Activated T-helper 2 cell treated with anti-CD3 and anti-CD28 coated beads, Interferon-gamma antibody, Interleukin-2, Interleukin-4, amounts not matched to agents 10 μg/mL and 5 μg/mL and 100 μg/mL, durations not matched to agents 14 hours and 24 hours and 36 hours (primary cell): ENCODE results near the gene ITGB6. TPM values are rescaled to one million over a fixed set of nuclear protein-coding genes. Genes with fewer than 3 reads are reported as not detected.

Experiments
- DNase-seq: peaks from one replicate; pipeline ENCODE4 v3.0.0; 2021; ENCODE audit warnings: low spot score
- H3K27ac Mint-ChIP-seq: one replicate; pipeline ENCODE4 v1.8.0; 2021; ENCODE audit warnings: mixed read lengths
- H3K27me3 Mint-ChIP-seq: one replicate; pipeline ENCODE4 v1.8.0; 2021; ENCODE audit warnings: low read depth, mixed read lengths
- H3K36me3 Mint-ChIP-seq: one replicate; pipeline ENCODE4 v1.8.0; 2021; ENCODE audit warnings: low read depth, mixed read lengths
- H3K4me1 Mint-ChIP-seq: one replicate; pipeline ENCODE4 v1.8.0; 2021; ENCODE audit warnings: low read depth, mixed read lengths
- H3K4me3 Mint-ChIP-seq: one replicate; pipeline ENCODE4 v1.8.0; 2021; ENCODE audit warnings: low read depth, mild to moderate bottlenecking, moderate library complexity, mixed read lengths
- H3K9me3 Mint-ChIP-seq: one replicate; pipeline ENCODE4 v1.8.0; 2021; ENCODE audit warnings: mixed read lengths
- intact Hi-C: fragments of 100-400 bp; cut with micrococcal nuclease; formaldehyde crosslinking; loops from one replicate; pipeline ENCODE4 v1.15.1; 2023
- total RNA-seq: library from RNA; stranded (reverse); gene quantifications from 2 replicates; pipeline ENCODE4 v1.2.3, GENCODE V29; 2022

ITGB6 gene
- total RNA-seq, 1 donor from 2014 or later, result not detected

- DNase-seq, result no peak
- peaks cover 30% of the 10 kb centered on the region for H3K4me1 Mint-ChIP-seq
- no peaks in the 10 kb centered on the region for H3K36me3 Mint-ChIP-seq
- H3K4me3 Mint-ChIP-seq, result no peak overlapping the region
- no peak overlapping the region for H3K27ac Mint-ChIP-seq
- H3K27me3 Mint-ChIP-seq, result peaks cover 14% of the 10 kb centered on the region
- no peaks in the 10 kb centered on the region for H3K9me3 Mint-ChIP-seq
- intact Hi-C loops, result loop anchor here (10.0 kb wide), 2 partner anchors 323 to 1727 kb away; partner anchors contain the start of gene LY75
Measured at GRCh38 chr2:160227293-160227915, 27.3 kb upstream of the ITGB6 start.

GRCh38 chr2:160226367-160226766 is 26.3 kb upstream of the ITGB6 start:
- Mint-ChIP-seq H3K4me1 (peaks cover 31% of the 10 kb centered on the region), H3K4me3 (no peak overlapping the region), H3K36me3 (no peaks in the 10 kb centered on the region), H3K27ac (no peak overlapping the region), H3K27me3 (peaks cover 14% of the 10 kb centered on the region), H3K9me3 (no peaks in the 10 kb centered on the region)
- intact Hi-C loops, result loop anchor here (10.0 kb wide), 2 partner anchors 322 to 1728 kb away; partner anchors contain the start of gene LY75
- DNase-seq, result no peak

- H3K4me1 Mint-ChIP-seq, result peaks cover 37% of the 10 kb centered on the region
- intact Hi-C loops, result loop anchor here (2.0 to 10.0 kb wide), 4 partner anchors 17 to 1729 kb away; partner anchors contain the start of gene LY75
Measured at GRCh38 chr2:160225722-160226121, 25.6 kb upstream of the ITGB6 start.

GRCh38 chr2:160224507-160224906 is 24.4 kb upstream of the ITGB6 start:
- Mint-ChIP-seq H3K4me1 (peaks cover 45% of the 10 kb centered on the region), H3K27me3 (peaks cover 12% of the 10 kb centered on the region), H3K9me3 (no peaks in the 10 kb centered on the region), H3K4me3 (no peak overlapping the region), H3K36me3 (no peaks in the 10 kb centered on the region), H3K27ac (no peak overlapping the region)
- no peak for DNase-seq
- intact Hi-C loops, result loop anchor here (2.0 to 10.0 kb wide), 9 partner anchors 16 to 1730 kb away; partner anchors contain the start of gene LY75

More at GRCh38 chr2:160225722-160226121, 25.6 kb upstream of the ITGB6 start:
- no peak for DNase-seq
- no peak overlapping the region for H3K4me3 Mint-ChIP-seq
- H3K27ac Mint-ChIP-seq, result no peak overlapping the region
- no peaks in the 10 kb centered on the region for H3K36me3 Mint-ChIP-seq
- no peaks in the 10 kb centered on the region for H3K9me3 Mint-ChIP-seq
- H3K27me3 Mint-ChIP-seq, result peaks cover 14% of the 10 kb centered on the region

GRCh38 chr2:160224060-160224459 is 24.0 kb upstream of the ITGB6 start:
- Mint-ChIP-seq H3K4me1 (peaks cover 45% of the 10 kb centered on the region), H3K9me3 (no peaks in the 10 kb centered on the region), H3K36me3 (no peaks in the 10 kb centered on the region), H3K4me3 (no peak overlapping the region), H3K27me3 (peaks cover 10% of the 10 kb centered on the region), H3K27ac (peak overlapping the region; percentile 76)
- intact Hi-C loops, result loop anchor here (2.0 to 10.0 kb wide), 9 partner anchors 15 to 1731 kb away; partner anchors contain the start of gene LY75
- DNase-seq, result no peak

- Mint-ChIP-seq H3K9me3 (no peaks in the 10 kb centered on the region), H3K27ac (peak overlapping the region; percentile 76), H3K36me3 (no peaks in the 10 kb centered on the region), H3K4me3 (no peak overlapping the region), H3K27me3 (peaks cover 10% of the 10 kb centered on the region), H3K4me1 (peaks cover 45% of the 10 kb centered on the region)
- intact Hi-C loops, result loop anchor here (5.0 to 10.0 kb wide), 7 partner anchors 124 to 1731 kb away; partner anchors contain the start of gene LY75
- no peak for DNase-seq
Measured at GRCh38 chr2:160223560-160223959, 23.5 kb upstream of the ITGB6 start.

- Mint-ChIP-seq H3K36me3 (no peaks in the 10 kb centered on the region), H3K4me1 (peaks cover 45% of the 10 kb centered on the region), H3K9me3 (no peaks in the 10 kb centered on the region), H3K27ac (peak overlapping the region; percentile 29), H3K4me3 (no peak overlapping the region), H3K27me3 (peaks cover 9% of the 10 kb centered on the region)
- intact Hi-C loops, result loop anchor here (5.0 to 10.0 kb wide), 7 partner anchors 125 to 1732 kb away; partner anchors contain the start of gene LY75
- DNase-seq, result no peak
Measured at GRCh38 chr2:160222546-160223283, 22.6 kb upstream of the ITGB6 start.

GRCh38 chr2:160221391-160222276 is 21.6 kb upstream of the ITGB6 start:
- DNase-seq, result no peak
- Mint-ChIP-seq H3K36me3 (no peaks in the 10 kb centered on the region), H3K27me3 (peaks cover 10% of the 10 kb centered on the region), H3K9me3 (no peaks in the 10 kb centered on the region), H3K4me1 (peaks cover 41% of the 10 kb centered on the region), H3K4me3 (no peak overlapping the region), H3K27ac (no peak overlapping the region)
- intact Hi-C loops, result loop anchor here (2.0 to 10.0 kb wide), 8 partner anchors 73 to 1733 kb away; partner anchors contain the start of gene LY75

- H3K4me3 Mint-ChIP-seq, result no peak overlapping the region
- H3K4me1 Mint-ChIP-seq, result peaks cover 41% of the 10 kb centered on the region
- H3K27ac Mint-ChIP-seq, result peak overlapping the region; percentile 15
- no peaks in the 10 kb centered on the region for H3K36me3 Mint-ChIP-seq
- no peak for DNase-seq
- H3K9me3 Mint-ChIP-seq, result no peaks in the 10 kb centered on the region
- peaks cover 13% of the 10 kb centered on the region for H3K27me3 Mint-ChIP-seq
- intact Hi-C loops, result loop anchor here (1.0 to 10.0 kb wide), 9 partner anchors 11 to 1734 kb away; partner anchors contain the start of gene LY75
Measured at GRCh38 chr2:160220545-160221009, 20.5 kb upstream of the ITGB6 start.

- DNase-seq, result no peak
- Mint-ChIP-seq H3K4me1 (peaks cover 39% of the 10 kb centered on the region), H3K27ac (no peak overlapping the region)
Measured at GRCh38 chr2:160220026-160220425, 20.0 kb upstream of the ITGB6 start.

GRCh38 chr2:160214461-160215445 is 14.7 kb upstream of the ITGB6 start:
- intact Hi-C loops, result no loop called here
- no peak overlapping the region for H3K27ac Mint-ChIP-seq
- DNase-seq, result no peak
- no peaks in the 10 kb centered on the region for H3K36me3 Mint-ChIP-seq
- no peak overlapping the region for H3K4me3 Mint-ChIP-seq
- H3K27me3 Mint-ChIP-seq, result peaks cover 32% of the 10 kb centered on the region
- H3K9me3 Mint-ChIP-seq, result no peaks in the 10 kb centered on the region
- H3K4me1 Mint-ChIP-seq, result peaks cover 11% of the 10 kb centered on the region

More at GRCh38 chr2:160220026-160220425, 20.0 kb upstream of the ITGB6 start:
- intact Hi-C loops, result loop anchor here (1.0 to 10.0 kb wide), 9 partner anchors 11 to 1735 kb away; partner anchors contain the start of gene LY75
- Mint-ChIP-seq H3K9me3 (no peaks in the 10 kb centered on the region), H3K4me3 (no peak overlapping the region), H3K27me3 (peaks cover 12% of the 10 kb centered on the region), H3K36me3 (no peaks in the 10 kb centered on the region)
